ENCODE data around the gene SH2D6.

- TF ChIP-seq CTCF (IDR thresholded peaks at IDR 0.05) (no peak), ZFX (IDR thresholded peaks at IDR 0.05; ENCODE audit: borderline replicate concordance) (no peak)
Observed at GRCh38 chr2:85452237-85452636, 33.7 kb downstream of the SH2D6 start.

Data from 22Rv1 (cell line).